HG03139 (cell line): ENCODE measurements around the gene STAM.
A peak's percentile ranks its signal among the peaks of the same experiment; 100 is the strongest.
"Not testable (repeated sequence)": the region's sequence is repeated elsewhere in the genome, so short reads cannot be mapped to it uniquely, and the experiment has no call there.

Source experiments
- ATAC-seq: cut with Tn5 transposase; IDR thresholded peaks from one replicate; pipeline ENCODE4 v1.9.1; 2021; ENCODE audit not compliant: unreplicated experiment

The STAM gene

GRCh38 chr10:17722317-17723014 lies 78.5 kb downstream of the STAM start:
- ATAC-seq = not testable (repeated sequence)

- ATAC-seq = no peak
These were observed 81.8 kb downstream of the STAM start for GRCh38 chr10:17725703-17726102.

GRCh38 chr10:17729630-17730029 lies 85.7 kb downstream of the STAM start:
- no peak for ATAC-seq

- ATAC-seq = no peak
These were observed 86.7 kb downstream of the STAM start for GRCh38 chr10:17730667-17731066.

- ATAC-seq = no peak
These were observed 87.5 kb downstream of the STAM start for GRCh38 chr10:17731331-17732020.

- ATAC-seq = no peak
These were observed 89.7 kb downstream of the STAM start for GRCh38 chr10:17733620-17734019.

- no peak for ATAC-seq
These were observed 90.6 kb downstream of the STAM start for GRCh38 chr10:17734432-17735080.

GRCh38 chr10:17735166-17735941 lies 91.4 kb downstream of the STAM start:
- ATAC-seq = no peak

GRCh38 chr10:17736223-17736622 lies 92.3 kb downstream of the STAM start:
- no peak for ATAC-seq

GRCh38 chr10:17737027-17737965 lies 93.3 kb downstream of the STAM start:
- no peak for ATAC-seq

GRCh38 chr10:17740668-17741067 lies 96.7 kb downstream of the STAM start:
- ATAC-seq = no peak

- ATAC-seq = no peak
These were observed 99.0 kb downstream of the STAM start for GRCh38 chr10:17742918-17743317.

- ATAC-seq = no peak
These were observed 99.5 kb downstream of the STAM start for GRCh38 chr10:17743437-17743836.

GRCh38 chr10:17744341-17744861 lies 100.5 kb downstream of the STAM start:
- ATAC-seq = no peak

GRCh38 chr10:17747883-17748550 lies 104.1 kb downstream of the STAM start:
- no peak for ATAC-seq

GRCh38 chr10:17749890-17750289 lies 105.9 kb downstream of the STAM start:
- ATAC-seq = no peak

GRCh38 chr10:17751781-17752445 lies 108.0 kb downstream of the STAM start, which contains the start of gene TMEM236:
TSS of gene TMEM236 (plus strand) at chr10:17752201. CDS start at chr10:17752296, 95 bp downstream.
- no peak for ATAC-seq

- ATAC-seq = peak; percentile 92
These were observed 112.7 kb downstream of the STAM start for GRCh38 chr10:17756557-17757217.
